ENCODE results near the gene PPM1B. TPM values are rescaled to one million over a fixed set of nuclear protein-coding genes. Genes with fewer than 3 reads are reported as not detected.

Gene PPM1B
- total and polyA plus RNA-seq, 2 of the 13 experiments (the other 11 are each of a cell fraction or from before 2014, with no cell fraction given) = 24.4 to 25.0 TPM

GRCh38 chr2:44188696-44189095, 20.0 kb downstream of the PPM1B start:
- Histone ChIP-seq H3K27me3 (ENCODE audit: control insufficient read depth in 1 of 2, insufficient read depth in 2 of 2, low read length in 2 of 2) (no peaks in the 10 kb centered on the region), H3K9ac (ENCODE audit: insufficient read depth, low read depth, low read length) (no peak overlapping the region), H3K27ac (ENCODE audit: extremely low read length, insufficient read depth, low read length) (no peak overlapping the region), H4K20me1 (ENCODE audit: insufficient read depth, low read length) (no peaks in the 10 kb centered on the region; the same call in 1 of the 2 replicates), H3K79me2 (ENCODE audit: insufficient read depth, low read length) (peaks cover 81% of the 10 kb centered on the region), H3K4me3 (replicated peaks in 1 of 3; ENCODE audit: insufficient read depth in 1 of 3, low read depth in 2 of 3, low read length in 3 of 3) (no peak overlapping the region), H3K36me3 (replicated peaks in 1 of 2; ENCODE audit: control insufficient read depth in 1 of 2, insufficient read depth in 2 of 2, low read length in 2 of 2) (no peaks in the 10 kb centered on the region), H3K4me1 (ENCODE audit: insufficient read depth, low read length) (peaks cover 4% of the 10 kb centered on the region; the same call in 1 of the 2 replicates), H3K9me3 (ENCODE audit: low read length) (no peaks in the 10 kb centered on the region), H2AFZ (ENCODE audit: low read length) (no peak overlapping the region), H3K4me2 (ENCODE audit: low read depth, low read length) (no peak overlapping the region)
- POLR2A ChIA-PET = no interaction called here
- WGBS (ENCODE audit: low lambda C conversion rate) = 98% methylated on average over 3 of the region's 3 CpGs
- in situ Hi-C loops (cut with HindIII; ENCODE audit: extremely low pct_ligation_motif_present, low pct_unique_long_range_greater_than_20kb) = no loop called here
- FAIRE-seq = no peak
- intact Hi-C loops (cut with micrococcal nuclease; ENCODE audit: unreplicated experiment) = no loop called here
- no peak for ATAC-seq
- TF ChIP-seq RNF219 (CRISPR knock-in tag; IDR thresholded peaks at IDR 0.05) = no peak
- TF ChIP-seq ZNF678 (CRISPR knock-in tag; IDR thresholded peaks at IDR 0.05) = no peak
- no peak for TF ChIP-seq ZNF12 (CRISPR knock-in tag; IDR thresholded peaks at IDR 0.05)
- TF ChIP-seq ZNF280B (CRISPR knock-in tag; IDR thresholded peaks at IDR 0.05; ENCODE audit: borderline replicate concordance) = no peak
- no peak for TF ChIP-seq CCAR2 (optimal IDR thresholded peaks at IDR 0.05; ENCODE audit: low read depth, low read length)
- TF ChIP-seq LRRFIP1 (CRISPR knock-in tag; conservative IDR thresholded peaks at IDR 0.05) = no peak
- no peak for TF ChIP-seq SMC3 (IDR thresholded peaks at IDR 0.05; ENCODE audit: low read length)
- TF ChIP-seq ZNF781 (CRISPR knock-in tag; IDR thresholded peaks at IDR 0.05; ENCODE audit: borderline replicate concordance, not compliant biosample characterization) = no peak
- TF ChIP-seq IKZF1 (IDR thresholded peaks at IDR 0.05) = no peak
- no peak for TF ChIP-seq AKAP8 (CRISPR knock-in tag; IDR thresholded peaks at IDR 0.05)
- TF ChIP-seq KDM5B (CRISPR knock-in tag; IDR thresholded peaks at IDR 0.05; ENCODE audit: borderline replicate concordance) = no peak
- TF ChIP-seq CHCHD3 (CRISPR knock-in tag; IDR thresholded peaks at IDR 0.05) = no peak
- no peak for TF ChIP-seq ZBTB42 (CRISPR knock-in tag; IDR thresholded peaks at IDR 0.05)
- TF ChIP-seq MXI1 (IDR thresholded peaks at IDR 0.05; ENCODE audit: borderline replicate concordance, low read depth, low read length) = no peak
- TF ChIP-seq ZNF556 (CRISPR knock-in tag; IDR thresholded peaks at IDR 0.05; ENCODE audit: borderline replicate concordance) = no peak
- CTCF ChIA-PET (ENCODE audit: low intra/inter-chr PET ratio, low total read pairs) = no interaction called here
- no TSS peak for BruUV-seq (replicated peaks)
- DNase-seq (ENCODE audit: low spot score) = no peak
